ENCODE measurements around the gene TUBB2B.

DNA sequence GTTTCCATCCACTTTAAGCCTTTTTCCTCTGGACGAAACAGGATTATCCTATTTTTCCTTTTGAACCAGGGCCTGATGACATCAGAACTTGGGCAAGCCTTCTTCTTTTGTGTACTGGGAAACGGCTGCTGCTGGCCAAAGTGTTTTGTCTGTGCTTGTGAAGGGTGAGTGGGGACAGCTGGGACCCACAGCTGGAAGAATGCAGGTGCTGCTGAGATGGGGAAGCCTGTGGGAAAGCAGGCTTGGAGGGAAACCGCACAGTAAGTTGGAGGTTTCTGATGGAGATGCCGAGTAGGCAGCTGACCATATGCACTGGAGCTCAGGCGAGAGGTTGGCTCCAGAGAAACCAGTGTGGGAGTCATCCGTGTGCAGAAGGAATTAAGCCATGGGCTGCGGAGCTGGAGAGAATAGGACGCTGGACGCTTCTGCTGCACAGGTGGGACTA is 22.8 kb upstream of the TUBB2B start:
- TF ChIP-seq, protein P1, sequence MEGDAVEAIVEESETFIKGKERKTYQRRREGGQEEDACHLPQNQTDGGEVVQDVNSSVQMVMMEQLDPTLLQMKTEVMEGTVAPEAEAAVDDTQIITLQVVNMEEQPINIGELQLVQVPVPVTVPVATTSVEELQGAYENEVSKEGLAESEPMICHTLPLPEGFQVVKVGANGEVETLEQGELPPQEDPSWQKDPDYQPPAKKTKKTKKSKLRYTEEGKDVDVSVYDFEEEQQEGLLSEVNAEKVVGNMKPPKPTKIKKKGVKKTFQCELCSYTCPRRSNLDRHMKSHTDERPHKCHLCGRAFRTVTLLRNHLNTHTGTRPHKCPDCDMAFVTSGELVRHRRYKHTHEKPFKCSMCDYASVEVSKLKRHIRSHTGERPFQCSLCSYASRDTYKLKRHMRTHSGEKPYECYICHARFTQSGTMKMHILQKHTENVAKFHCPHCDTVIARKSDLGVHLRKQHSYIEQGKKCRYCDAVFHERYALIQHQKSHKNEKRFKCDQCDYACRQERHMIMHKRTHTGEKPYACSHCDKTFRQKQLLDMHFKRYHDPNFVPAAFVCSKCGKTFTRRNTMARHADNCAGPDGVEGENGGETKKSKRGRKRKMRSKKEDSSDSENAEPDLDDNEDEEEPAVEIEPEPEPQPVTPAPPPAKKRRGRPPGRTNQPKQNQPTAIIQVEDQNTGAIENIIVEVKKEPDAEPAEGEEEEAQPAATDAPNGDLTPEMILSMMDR (IDR thresholded peaks at IDR 0.05), result no peak
- TF ChIP-seq POLR2A (IDR thresholded peaks at IDR 0.05), result no peak

Data from vagina (tissue), 2 donors.